Parietal lobe (tissue), 1 donor: ENCODE results near the gene MAD2L1BP. TPM values are rescaled to one million over a fixed set of nuclear protein-coding genes. Genes with fewer than 3 reads are reported as not detected.

Experiments used
- total RNA-seq: library from RNA; depleted of rRNA; stranded (reverse); fragments of >200 nt; gene quantifications from one replicate; pipeline ENCODE4 v1.2.3, GENCODE V29; 2014

Gene MAD2L1BP, protein sequence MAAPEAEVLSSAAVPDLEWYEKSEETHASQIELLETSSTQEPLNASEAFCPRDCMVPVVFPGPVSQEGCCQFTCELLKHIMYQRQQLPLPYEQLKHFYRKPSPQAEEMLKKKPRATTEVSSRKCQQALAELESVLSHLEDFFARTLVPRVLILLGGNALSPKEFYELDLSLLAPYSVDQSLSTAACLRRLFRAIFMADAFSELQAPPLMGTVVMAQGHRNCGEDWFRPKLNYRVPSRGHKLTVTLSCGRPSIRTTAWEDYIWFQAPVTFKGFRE
- total RNA-seq: 20.7 TPM

DNA sequence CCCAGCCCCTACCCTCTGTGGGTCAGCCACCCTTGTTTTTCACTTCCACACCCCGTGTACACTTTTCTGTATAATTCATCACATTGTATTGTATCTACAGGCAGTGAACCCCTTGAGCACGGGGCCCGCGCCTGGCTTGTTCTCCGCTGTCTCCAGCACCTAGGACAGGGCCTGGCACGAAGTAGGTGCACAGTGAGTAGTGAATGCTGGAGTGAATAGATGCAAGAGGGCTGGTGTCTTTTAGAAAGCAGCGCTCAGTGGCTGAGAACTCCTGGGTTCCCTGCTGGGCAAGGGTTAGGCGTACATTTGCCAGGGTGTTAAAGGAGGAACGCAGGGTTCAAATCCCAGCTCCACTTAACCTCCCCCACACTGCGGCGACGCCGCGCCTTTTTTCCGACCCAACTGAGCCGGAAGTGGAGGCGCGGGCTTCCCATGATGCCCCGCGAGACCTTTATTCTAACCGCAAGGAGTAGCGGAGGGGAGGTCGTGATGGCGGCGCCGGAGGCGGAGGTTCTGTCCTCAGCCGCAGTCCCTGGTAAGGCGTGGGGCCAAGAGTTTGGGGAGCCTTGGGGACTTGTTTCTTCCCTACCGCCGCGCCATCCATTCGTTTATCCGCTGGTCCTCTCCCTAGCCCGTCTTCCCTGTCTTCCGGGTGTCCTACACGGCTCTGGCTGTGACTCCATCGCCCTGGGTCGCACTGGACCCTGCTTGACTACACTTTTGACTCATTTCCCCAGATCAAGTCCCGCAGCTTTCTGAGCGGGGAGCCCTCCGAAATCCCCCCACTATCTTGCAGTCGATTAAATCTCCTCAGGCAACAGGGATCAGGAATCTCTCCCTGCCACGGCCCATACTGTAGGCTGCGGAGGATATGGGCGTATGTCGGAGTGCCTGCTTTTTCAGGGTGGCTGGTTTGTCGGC, at the start of gene MAD2L1BP:
Gene MAD2L1BP (plus strand): TSS at position 454 of the 921 bp plus-strand sequence. CDS start 36 bp downstream, at position 490.

GRCh38 chr6:43629104-43629504, 6.5 kb upstream of the MAD2L1BP start, which contains the start of gene GTPBP2:
GTPBP2 (minus strand) TSS chr6:43629264; CDS start chr6:43629162, 102 bp downstream.

GRCh38 chr6:43644940-43645612, 9.4 kb downstream of the MAD2L1BP start, which contains the start of gene RSPH9:
RSPH9 (plus strand) TSS chr6:43645036; CDS start chr6:43645099, 63 bp downstream.

GRCh38 chr6:43687437-43688347, 52.1 kb downstream of the MAD2L1BP start, which contains the start of gene MRPS18A:
MRPS18A (minus strand) TSS chr6:43687791; CDS start chr6:43687779, 12 bp downstream.

Other genes with a start within 250 kb of the MAD2L1BP start
- gene ABCC10, start 208.3 kb upstream of the MAD2L1BP start, total RNA-seq: 33.5 TPM
- gene DLK2, start 180.3 kb upstream of the MAD2L1BP start, total RNA-seq: 8.5 TPM
- 6.9 TPM for gene TJAP1, start 158.3 kb upstream of the MAD2L1BP start, total RNA-seq
- 4.1 TPM for gene LRRC73, start 125.5 kb upstream of the MAD2L1BP start, total RNA-seq
- 71.4 TPM for gene YIPF3, start 118.9 kb upstream of the MAD2L1BP start, total RNA-seq
- gene POLR1C, start 118.8 kb upstream of the MAD2L1BP start, total RNA-seq: 29.4 TPM
- 62.0 TPM for gene XPO5, start 59.8 kb upstream of the MAD2L1BP start, total RNA-seq
- gene POLH, start 59.7 kb upstream of the MAD2L1BP start, total RNA-seq: 17.8 TPM
- 65.7 TPM for gene GTPBP2, start 6.6 kb upstream of the MAD2L1BP start, total RNA-seq
- gene RSPH9, start 9.2 kb downstream of the MAD2L1BP start, total RNA-seq: 6.9 TPM
- gene MRPS18A, start 52.0 kb downstream of the MAD2L1BP start, total RNA-seq: 21.6 TPM
- gene VEGFA, start 134.4 kb downstream of the MAD2L1BP start, total RNA-seq: 44.1 TPM